Caco-2 (cell line): Measurements from ENCODE around the gene SP6. TPM values are rescaled to one million over a fixed set of nuclear protein-coding genes. Genes with fewer than 3 reads are reported as not detected.

Experiments used
- BruUV-seq: library from RNA; stranded (reverse); fragments of 400-500 nt; replicated peaks from 2 replicates; lab custom pipeline; 2021; lab: Mats Ljungman, UMichigan
- CTCF ChIA-PET: fragments of 300-600 bp; sonication (Branson Sonifier 250); formaldehyde crosslinking; loops from one replicate; lab custom pipeline; 2022; ENCODE audit warnings: antibody characterized with exemption; lab: Charles Lee
- POLR2A ChIA-PET: fragments of 300-600 bp; sonication (Branson Sonifier 250); formaldehyde crosslinking; loops from one replicate; lab custom pipeline; 2022; ENCODE audit warnings: antibody characterized with exemption; lab: Charles Lee
- DNase-seq, 2 experiments: peaks; one replicate each; pipeline versions ENCODE4 v3.0.0 to v3.0.0-alpha.2; 2020 to 2022
- H3K27me3 ChIP-seq: replicated peaks from 2 replicates; pipeline ENCODE4 v1.6.0; 2011; ENCODE audit warnings: low read length; ENCODE audit not compliant: control insufficient read depth, insufficient read depth
- H3K36me3 ChIP-seq: 2 replicates; pipeline ENCODE4 v1.5.1; 2011; ENCODE audit warnings: low read length; ENCODE audit not compliant: control insufficient read depth, insufficient read depth
- H3K4me1 ChIP-seq: fragments of 250-450 bp; sonication (Bioruptor Pico); 2 replicates; pipeline ENCODE4 v1.5.1; 2020; ENCODE audit warnings: mild to moderate bottlenecking
- H3K4me3 ChIP-seq: 2 replicates; pipeline ENCODE4 v1.5.1; 2011; ENCODE audit warnings: low read depth, mild to moderate bottlenecking, control low read depth, low read length
- H3K9me3 ChIP-seq: fragments of 250-450 bp; sonication (Bioruptor Pico); 2 replicates; pipeline ENCODE4 v1.5.1; 2020; ENCODE audit warnings: mild to moderate bottlenecking, moderate library complexity
- H3K27ac Mint-ChIP-seq: one replicate; pipeline ENCODE4 v1.8.0; 2022; ENCODE audit warnings: mixed read lengths; ENCODE audit not compliant: unreplicated experiment
- H3K27me3 Mint-ChIP-seq: one replicate; pipeline ENCODE4 v1.8.0; 2022; ENCODE audit warnings: mixed read lengths; ENCODE audit not compliant: insufficient read depth, unreplicated experiment
- H3K36me3 Mint-ChIP-seq: one replicate; pipeline ENCODE4 v1.8.0; 2022; ENCODE audit warnings: mild to moderate bottlenecking, mixed read lengths; ENCODE audit not compliant: insufficient read depth, unreplicated experiment
- H3K4me1 Mint-ChIP-seq: one replicate; pipeline ENCODE4 v1.8.0; 2022; ENCODE audit warnings: low read depth, mixed read lengths; ENCODE audit not compliant: unreplicated experiment
- H3K4me3 Mint-ChIP-seq: one replicate; pipeline ENCODE4 v1.8.0; 2022; ENCODE audit warnings: mild to moderate bottlenecking, moderate library complexity, mixed read lengths; ENCODE audit not compliant: unreplicated experiment
- H3K9me3 Mint-ChIP-seq: one replicate; pipeline ENCODE4 v1.8.0; 2022; ENCODE audit warnings: mixed read lengths; ENCODE audit not compliant: unreplicated experiment
- intact Hi-C: fragments of 100-400 bp; cut with micrococcal nuclease; formaldehyde crosslinking; loops from one replicate; pipeline ENCODE4 v1.10.0; 2022; ENCODE audit not compliant: unreplicated experiment
- total RNA-seq: library from RNA; stranded (reverse); gene quantifications from 2 replicates; pipeline ENCODE4 v1.2.3, GENCODE V29; 2022
- TF ChIP-seq, protein P1 (sequence below), 2 experiments: fragments of 200-600 bp in 1 of 2; IDR thresholded peaks; 1 replicate in 1 of 2; 2 replicates in 1 of 2; pipeline versions ENCODE4 v1.5.1 to v1.8.0; 2011 to 2022; ENCODE audit warnings: antibody characterized with exemption in 1 of 2, control low read depth in 1 of 2, inconsistent platforms in 1 of 2, low read depth in 1 of 2, low read length in 1 of 2, mild to moderate bottlenecking in 1 of 2, moderate library complexity in 1 of 2; ENCODE audit not compliant: insufficient read depth in 1 of 2, severe bottlenecking in 1 of 2, unreplicated experiment in 1 of 2

Gene SP6
- total RNA-seq, 1 experiment from 2014 or later: 25.0 TPM

DNA sequence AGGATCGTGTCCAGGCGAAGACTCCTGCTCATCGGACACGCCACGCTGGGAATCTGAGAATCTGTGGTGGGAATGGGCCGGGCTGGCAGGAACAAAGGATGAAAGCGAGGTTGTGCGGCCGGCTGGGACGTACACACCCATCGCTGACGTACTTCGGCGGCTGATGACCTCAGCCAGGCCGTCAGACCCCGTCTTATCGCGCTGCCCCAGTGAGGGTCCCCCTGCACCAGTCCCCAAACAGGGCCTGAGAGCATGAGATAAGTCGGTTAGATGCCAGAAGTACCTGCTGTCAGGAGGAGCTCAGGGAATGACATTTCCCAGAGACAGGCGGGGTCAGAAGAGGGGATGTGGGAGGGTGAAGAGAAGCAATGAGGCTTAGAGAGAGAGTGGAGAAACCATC is 16.0 kb upstream of the SP6 start:
- DNase-seq: no peak
- intact Hi-C loops: no loop called here
- Mint-ChIP-seq H3K27me3 (no peaks in the 10 kb centered on the region), H3K4me3 (no peak overlapping the region), H3K36me3 (no peaks in the 10 kb centered on the region), H3K27ac (no peak overlapping the region), H3K4me1 (peaks cover 16% of the 10 kb centered on the region), H3K9me3 (no peaks in the 10 kb centered on the region)
- Histone ChIP-seq H3K4me1 (peaks cover 43% of the 10 kb centered on the region), H3K36me3 (no peaks in the 10 kb centered on the region), H3K9me3 (peaks cover 6% of the 10 kb centered on the region; the same call in 1 of the 2 replicates), H3K4me3 (no peak overlapping the region), H3K27me3 (no peaks in the 10 kb centered on the region; the same call in 1 of the 2 replicates)
- ChIA-PET CTCF (interaction anchor here (1.1 kb wide), 1 partner anchor 16 kb away, joined by 3 read pairs; the partner anchor contains the start of gene SP6), POLR2A (no interaction called here)
- BruUV-seq: no TSS peak
- TF ChIP-seq, protein P1, sequence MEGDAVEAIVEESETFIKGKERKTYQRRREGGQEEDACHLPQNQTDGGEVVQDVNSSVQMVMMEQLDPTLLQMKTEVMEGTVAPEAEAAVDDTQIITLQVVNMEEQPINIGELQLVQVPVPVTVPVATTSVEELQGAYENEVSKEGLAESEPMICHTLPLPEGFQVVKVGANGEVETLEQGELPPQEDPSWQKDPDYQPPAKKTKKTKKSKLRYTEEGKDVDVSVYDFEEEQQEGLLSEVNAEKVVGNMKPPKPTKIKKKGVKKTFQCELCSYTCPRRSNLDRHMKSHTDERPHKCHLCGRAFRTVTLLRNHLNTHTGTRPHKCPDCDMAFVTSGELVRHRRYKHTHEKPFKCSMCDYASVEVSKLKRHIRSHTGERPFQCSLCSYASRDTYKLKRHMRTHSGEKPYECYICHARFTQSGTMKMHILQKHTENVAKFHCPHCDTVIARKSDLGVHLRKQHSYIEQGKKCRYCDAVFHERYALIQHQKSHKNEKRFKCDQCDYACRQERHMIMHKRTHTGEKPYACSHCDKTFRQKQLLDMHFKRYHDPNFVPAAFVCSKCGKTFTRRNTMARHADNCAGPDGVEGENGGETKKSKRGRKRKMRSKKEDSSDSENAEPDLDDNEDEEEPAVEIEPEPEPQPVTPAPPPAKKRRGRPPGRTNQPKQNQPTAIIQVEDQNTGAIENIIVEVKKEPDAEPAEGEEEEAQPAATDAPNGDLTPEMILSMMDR (IDR thresholded peaks at IDR 0.05; ENCODE audit: insufficient read depth in 1 of 2, low read depth in 1 of 2, low read length in 1 of 2, severe bottlenecking in 1 of 2, unreplicated experiment in 1 of 2): no peak

DNA sequence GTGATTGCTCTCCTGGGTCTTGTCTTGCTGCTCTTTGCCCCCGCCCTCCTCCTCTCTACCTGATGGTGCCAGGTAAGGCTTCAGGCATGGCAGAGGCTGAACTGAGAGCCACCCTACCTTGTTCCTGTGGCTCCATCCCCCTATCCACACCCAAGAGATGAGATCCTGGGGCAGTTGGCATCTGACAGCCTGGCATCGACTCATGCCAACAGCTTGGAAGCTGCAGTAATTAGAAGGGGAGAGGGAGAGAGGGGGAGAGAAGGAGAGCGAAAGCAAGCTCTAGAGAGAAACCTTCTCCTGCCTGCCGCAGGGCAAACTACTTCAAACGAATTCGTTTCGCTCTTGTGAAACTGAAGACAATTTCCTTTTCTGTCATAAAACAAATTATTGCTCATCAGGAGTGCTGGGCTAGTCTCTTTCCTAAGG is 13.8 kb upstream of the SP6 start:
- POLR2A ChIA-PET: interaction anchor here (1.3 kb wide), 1 partner anchor 14 kb away, joined by 6 read pairs; the partner anchor contains the start of gene SP6
- H3K27me3 Mint-ChIP-seq: no peaks in the 10 kb centered on the region
- intact Hi-C loops: loop anchor here (2.0 kb wide), 1 partner anchor 22 kb away; no protein-coding TSS in a partner anchor

DNA sequence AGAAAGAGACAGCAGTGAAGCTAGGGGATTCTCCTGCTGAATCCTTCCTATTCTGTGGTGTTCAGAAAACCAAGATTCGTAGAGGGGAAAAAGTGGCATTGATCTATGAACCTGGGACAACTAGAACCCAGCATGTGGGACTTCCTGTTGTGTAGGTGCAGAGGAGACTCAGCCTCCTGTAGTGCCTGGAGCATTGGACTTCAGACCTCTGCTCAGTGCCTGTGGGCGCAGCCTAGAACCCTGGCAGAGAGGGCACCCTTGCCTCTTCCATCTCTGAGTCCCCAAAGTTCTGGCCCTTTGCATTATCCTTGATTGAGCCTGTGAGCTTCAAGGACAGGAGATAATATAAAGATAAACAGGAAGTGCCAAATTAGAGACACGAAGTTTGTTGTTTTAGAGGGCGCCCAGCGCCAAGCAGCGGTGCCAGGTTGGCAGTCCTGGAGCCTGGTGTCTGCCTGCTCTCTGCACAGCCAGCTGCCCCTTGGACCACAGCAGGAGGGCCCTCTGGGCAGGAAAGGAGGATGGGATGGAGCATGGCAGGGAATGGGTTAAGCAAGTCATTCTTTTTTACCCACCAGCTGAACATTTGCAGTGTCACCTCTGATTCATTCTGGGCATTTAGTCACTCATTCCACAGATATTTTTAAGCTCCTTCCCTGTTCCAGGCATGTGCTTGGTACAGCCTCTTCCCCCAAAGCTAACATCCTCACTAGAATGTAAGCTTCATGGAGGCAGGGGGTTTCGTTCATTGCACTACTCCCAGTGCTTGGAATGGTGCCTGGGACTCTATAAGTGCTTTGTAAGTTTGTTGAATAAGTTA is 11.9 kb upstream of the SP6 start:
- no peaks in the 10 kb centered on the region for H3K27me3 ChIP-seq
- H3K9me3 ChIP-seq: peaks cover 6% of the 10 kb centered on the region; the same call in 1 of the 2 replicates
- POLR2A ChIA-PET: interaction anchor here (1.1 kb wide), 1 partner anchor 78 kb away, joined by 3 read pairs; the partner anchor contains the start of gene PNPO
- intact Hi-C loops: no loop called here
- H3K4me1 Mint-ChIP-seq: peaks cover 16% of the 10 kb centered on the region
- no peaks in the 10 kb centered on the region for H3K36me3 ChIP-seq
- no peaks in the 10 kb centered on the region for H3K9me3 Mint-ChIP-seq
- H3K36me3 Mint-ChIP-seq: no peaks in the 10 kb centered on the region
- H3K4me3 Mint-ChIP-seq: no peak overlapping the region
- CTCF ChIA-PET: interaction anchor here (0.5 to 1.7 kb wide), 10 partner anchors 12 to 133 kb away, joined by 3 to 16 read pairs (median 4); partner anchors contain the start of genes SCRN2 and SP6
- DNase-seq: no peak
- TF ChIP-seq, protein P1 (IDR thresholded peaks at IDR 0.05; ENCODE audit: insufficient read depth in 1 of 2, low read depth in 1 of 2, low read length in 1 of 2, severe bottlenecking in 1 of 2, unreplicated experiment in 1 of 2): no peak
- BruUV-seq: no TSS peak
- no peaks in the 10 kb centered on the region for H3K27me3 Mint-ChIP-seq
- H3K4me1 ChIP-seq: peaks cover 26% of the 10 kb centered on the region
- H3K27ac Mint-ChIP-seq: peak overlapping the region; percentile 2
- H3K4me3 ChIP-seq: no peak overlapping the region

More for the DNA sequence above, 13.8 kb upstream of the SP6 start:
- H3K4me1 ChIP-seq: peaks cover 37% of the 10 kb centered on the region
- CTCF ChIA-PET: interaction anchor here (1.0 to 1.7 kb wide), 3 partner anchors 20 to 25 kb away, joined by 4 to 12 read pairs (median 8); no protein-coding TSS in a partner anchor
- Mint-ChIP-seq H3K9me3 (no peaks in the 10 kb centered on the region), H3K4me1 (peaks cover 16% of the 10 kb centered on the region), H3K36me3 (no peaks in the 10 kb centered on the region), H3K4me3 (no peak overlapping the region), H3K27ac (no peak overlapping the region)
- H3K36me3 ChIP-seq: no peaks in the 10 kb centered on the region
- TF ChIP-seq, protein P1 (IDR thresholded peaks at IDR 0.05; ENCODE audit: insufficient read depth in 1 of 2, low read depth in 1 of 2, low read length in 1 of 2, severe bottlenecking in 1 of 2, unreplicated experiment in 1 of 2): no peak
- H3K4me3 ChIP-seq: no peak overlapping the region
- no peak for DNase-seq
- no peaks in the 10 kb centered on the region; the same call in 1 of the 2 replicates for H3K27me3 ChIP-seq
- H3K9me3 ChIP-seq: peaks cover 6% of the 10 kb centered on the region; the same call in 1 of the 2 replicates
- BruUV-seq: no TSS peak
